ENCODE results near the gene ATP6AP1.
"Not testable (repeated sequence)": the region's sequence is repeated elsewhere in the genome, so short reads cannot be mapped to it uniquely, and the experiment has no call there.

DNA sequence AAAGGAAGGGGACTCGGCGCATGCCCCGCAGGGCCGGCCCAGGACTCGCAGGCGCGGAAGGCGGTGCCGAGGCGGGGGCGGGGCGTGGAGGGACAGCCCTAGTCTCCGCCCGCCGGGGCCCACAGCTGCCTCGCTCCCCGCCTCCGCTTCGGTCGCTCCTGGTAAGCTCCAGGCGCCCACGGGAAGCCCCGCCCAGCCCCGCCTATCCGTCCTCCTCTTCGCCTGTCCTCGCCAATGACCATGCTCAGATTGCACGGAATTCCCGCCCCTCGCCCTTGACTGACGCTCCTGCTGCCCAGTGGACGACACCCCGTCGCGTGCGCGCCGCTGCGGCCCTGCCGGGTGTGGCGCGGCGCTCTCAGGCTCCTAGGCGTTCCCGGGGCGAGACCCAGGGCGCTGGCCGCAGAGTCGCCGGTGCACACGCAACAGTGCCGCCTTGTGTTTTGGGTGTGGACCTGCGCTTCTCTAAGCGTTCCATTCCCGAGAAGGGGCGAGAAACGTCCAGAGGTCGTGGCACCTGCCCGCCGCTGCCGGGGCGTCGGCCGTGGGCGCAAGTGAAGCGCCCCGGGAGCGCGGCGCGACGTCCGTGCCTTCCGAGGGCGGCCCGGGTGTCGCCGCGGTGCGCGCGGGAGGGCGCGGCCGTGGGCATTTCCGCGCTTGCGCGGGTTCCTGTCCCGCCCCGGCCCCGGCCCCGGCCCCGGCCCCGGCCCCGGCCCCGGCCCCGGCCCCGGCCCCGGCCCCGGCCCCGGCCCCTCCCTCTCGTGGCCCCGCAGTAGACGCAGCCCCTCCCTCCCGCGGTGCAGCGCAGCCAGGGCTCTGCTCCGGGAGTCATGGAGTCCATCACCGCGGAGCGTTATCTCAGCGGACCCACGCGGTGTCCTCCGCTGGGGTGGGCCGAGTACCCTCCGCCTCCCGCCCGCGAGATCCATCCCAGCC lies 38.4 kb upstream of the ATP6AP1 start:
- TF ChIP-seq, protein P1, sequence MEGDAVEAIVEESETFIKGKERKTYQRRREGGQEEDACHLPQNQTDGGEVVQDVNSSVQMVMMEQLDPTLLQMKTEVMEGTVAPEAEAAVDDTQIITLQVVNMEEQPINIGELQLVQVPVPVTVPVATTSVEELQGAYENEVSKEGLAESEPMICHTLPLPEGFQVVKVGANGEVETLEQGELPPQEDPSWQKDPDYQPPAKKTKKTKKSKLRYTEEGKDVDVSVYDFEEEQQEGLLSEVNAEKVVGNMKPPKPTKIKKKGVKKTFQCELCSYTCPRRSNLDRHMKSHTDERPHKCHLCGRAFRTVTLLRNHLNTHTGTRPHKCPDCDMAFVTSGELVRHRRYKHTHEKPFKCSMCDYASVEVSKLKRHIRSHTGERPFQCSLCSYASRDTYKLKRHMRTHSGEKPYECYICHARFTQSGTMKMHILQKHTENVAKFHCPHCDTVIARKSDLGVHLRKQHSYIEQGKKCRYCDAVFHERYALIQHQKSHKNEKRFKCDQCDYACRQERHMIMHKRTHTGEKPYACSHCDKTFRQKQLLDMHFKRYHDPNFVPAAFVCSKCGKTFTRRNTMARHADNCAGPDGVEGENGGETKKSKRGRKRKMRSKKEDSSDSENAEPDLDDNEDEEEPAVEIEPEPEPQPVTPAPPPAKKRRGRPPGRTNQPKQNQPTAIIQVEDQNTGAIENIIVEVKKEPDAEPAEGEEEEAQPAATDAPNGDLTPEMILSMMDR (IDR thresholded peaks at IDR 0.05) = not testable (repeated sequence)
- not testable (repeated sequence) for TF ChIP-seq POLR2A (IDR thresholded peaks at IDR 0.05)
